ENCODE results near the gene MAMLD1.

Gene MAMLD1

DNA sequence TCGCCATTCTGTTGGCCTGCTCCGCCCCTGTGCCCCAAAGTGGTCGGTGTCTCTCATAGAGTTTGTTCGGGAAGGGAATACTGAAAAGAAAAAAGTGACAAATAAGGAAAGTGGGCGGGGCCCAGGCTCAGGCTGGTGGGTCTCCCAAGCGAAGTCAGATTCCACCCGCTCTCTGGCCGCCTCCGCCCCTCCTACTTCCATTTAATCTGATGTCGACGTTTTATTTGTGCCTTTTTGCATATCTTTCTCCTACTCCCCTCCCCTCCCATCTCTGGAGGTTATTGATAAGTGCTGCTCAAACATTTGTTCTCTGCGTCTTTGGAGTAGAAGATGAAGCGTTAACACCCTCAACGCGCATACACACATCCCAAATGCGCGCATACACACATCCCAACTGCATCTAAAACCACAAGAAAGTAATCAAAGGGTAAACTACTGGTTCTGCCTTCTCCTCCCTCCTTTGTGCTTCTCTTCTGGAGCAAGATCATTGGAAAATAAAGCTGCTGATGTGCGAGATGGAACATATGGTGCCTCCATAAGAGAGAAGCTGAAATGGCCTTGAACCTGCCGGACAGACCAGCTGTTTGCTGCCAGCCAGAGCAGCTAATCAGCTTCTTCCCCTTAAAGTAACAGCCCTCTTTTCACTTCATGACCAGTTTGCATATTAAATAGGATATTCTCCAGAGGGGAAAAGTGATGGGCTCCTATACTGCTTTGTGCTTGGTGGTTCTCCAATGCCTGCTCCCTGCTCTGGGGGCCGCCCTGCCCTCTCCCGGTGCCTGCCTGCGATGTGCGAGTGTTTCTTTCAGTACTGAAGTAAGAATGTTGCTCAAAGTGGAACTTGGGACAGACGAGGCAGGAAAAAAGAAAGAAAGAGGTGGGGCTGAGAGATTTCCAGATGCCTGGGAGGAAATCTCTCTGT, 3.1 kb downstream of the MAMLD1 start:
- Histone ChIP-seq H3K36me3 (no peaks in the 10 kb centered on the region), H3K4me3 (peak overlapping the region; percentile 57 to 68), H3K9me3 (no peaks in the 10 kb centered on the region), H3K4me1 (peaks cover 0 to 18% (median 3%) of the 10 kb centered on the region in 4 donors), H3K27me3 (no peaks in the 10 kb centered on the region), H3K27ac (peak overlapping the region; percentile 91 to 96)
- TF ChIP-seq, protein P1, sequence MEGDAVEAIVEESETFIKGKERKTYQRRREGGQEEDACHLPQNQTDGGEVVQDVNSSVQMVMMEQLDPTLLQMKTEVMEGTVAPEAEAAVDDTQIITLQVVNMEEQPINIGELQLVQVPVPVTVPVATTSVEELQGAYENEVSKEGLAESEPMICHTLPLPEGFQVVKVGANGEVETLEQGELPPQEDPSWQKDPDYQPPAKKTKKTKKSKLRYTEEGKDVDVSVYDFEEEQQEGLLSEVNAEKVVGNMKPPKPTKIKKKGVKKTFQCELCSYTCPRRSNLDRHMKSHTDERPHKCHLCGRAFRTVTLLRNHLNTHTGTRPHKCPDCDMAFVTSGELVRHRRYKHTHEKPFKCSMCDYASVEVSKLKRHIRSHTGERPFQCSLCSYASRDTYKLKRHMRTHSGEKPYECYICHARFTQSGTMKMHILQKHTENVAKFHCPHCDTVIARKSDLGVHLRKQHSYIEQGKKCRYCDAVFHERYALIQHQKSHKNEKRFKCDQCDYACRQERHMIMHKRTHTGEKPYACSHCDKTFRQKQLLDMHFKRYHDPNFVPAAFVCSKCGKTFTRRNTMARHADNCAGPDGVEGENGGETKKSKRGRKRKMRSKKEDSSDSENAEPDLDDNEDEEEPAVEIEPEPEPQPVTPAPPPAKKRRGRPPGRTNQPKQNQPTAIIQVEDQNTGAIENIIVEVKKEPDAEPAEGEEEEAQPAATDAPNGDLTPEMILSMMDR (IDR thresholded peaks at IDR 0.05), result no peak
- peak; percentile 78 to 87 for DNase-seq
- intact Hi-C loops (cut with DNase I; ENCODE audit: low total_unique reads), result no loop called here

DNA sequence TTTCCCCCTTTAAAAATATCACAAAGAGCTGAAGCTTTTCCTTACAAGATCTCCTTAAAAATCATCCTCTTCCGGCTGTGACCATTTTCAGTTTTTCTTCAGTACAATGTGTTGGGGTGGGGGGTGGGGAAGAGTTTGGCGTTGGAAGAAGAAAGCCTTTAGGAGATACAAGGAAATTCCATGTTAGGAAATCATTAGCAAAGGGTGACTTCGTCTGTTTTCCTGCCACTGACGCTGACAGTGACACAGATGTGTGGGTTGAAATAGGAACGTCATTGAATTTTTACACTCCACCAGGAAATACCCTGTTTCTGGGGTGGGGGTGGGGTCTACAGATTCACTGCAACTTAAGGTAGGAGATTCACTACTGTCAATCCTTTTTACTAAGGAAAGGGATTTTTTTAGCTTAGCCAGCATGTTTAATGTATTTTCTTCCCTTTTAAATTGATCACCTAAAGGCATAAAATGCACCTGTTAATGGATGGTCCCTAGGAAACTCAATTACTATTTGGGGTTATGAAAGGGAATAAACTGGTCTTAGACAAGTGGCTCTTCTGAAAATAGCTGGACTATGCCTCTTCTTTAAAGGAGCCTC, 3.9 kb downstream of the MAMLD1 start:
- TF ChIP-seq, protein P1 (IDR thresholded peaks at IDR 0.05), result no peak
- H3K27ac ChIP-seq, result peak overlapping the region; percentile 91 to 96
- peak overlapping the region; percentile 57 to 68 for H3K4me3 ChIP-seq
- no peaks in the 10 kb centered on the region for H3K27me3 ChIP-seq
- H3K9me3 ChIP-seq, result no peaks in the 10 kb centered on the region
- intact Hi-C loops (cut with DNase I; ENCODE audit: low total_unique reads), result no loop called here
- H3K4me1 ChIP-seq, result peaks cover 0 to 16% (median 2%) of the 10 kb centered on the region in 4 donors
- DNase-seq, result no peak
- no peaks in the 10 kb centered on the region for H3K36me3 ChIP-seq

DNA sequence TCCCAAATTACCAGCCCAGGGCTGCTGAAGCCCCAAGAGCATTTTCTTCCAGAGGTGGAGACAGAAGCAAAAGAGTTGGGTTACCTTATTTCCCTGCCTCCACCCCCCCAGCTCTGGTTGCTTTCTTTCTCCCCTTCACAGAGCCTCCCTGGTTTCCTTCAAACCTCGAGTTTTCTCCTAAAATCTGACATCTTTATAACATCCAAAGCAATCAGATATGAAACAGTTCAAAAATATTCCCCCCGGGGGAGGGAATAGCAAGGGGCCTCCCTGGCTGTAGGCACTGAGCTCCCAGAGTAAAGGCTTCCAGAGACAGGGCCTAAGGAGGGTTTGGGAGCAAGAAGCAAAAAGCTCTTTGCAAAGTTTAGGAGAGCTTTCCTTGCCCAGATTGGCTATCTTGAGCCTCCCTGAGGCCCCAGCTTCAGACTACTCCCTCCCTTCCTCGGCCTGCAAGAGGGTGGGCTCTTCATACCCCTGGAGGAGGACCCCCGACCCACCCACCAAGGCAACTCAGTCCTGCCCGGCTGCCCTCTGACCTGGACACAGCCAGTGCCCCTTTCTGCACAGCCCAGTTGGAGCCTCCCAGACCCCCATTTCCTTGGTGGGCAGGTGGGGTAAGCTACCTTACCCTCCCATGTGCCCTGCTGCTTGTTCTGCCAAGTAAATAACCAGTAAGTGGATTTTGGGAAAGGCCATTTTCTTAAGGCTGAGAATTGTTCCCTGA, 7.6 kb downstream of the MAMLD1 start:
- intact Hi-C loops (cut with DNase I; ENCODE audit: low total_unique reads), result loop anchor here (10.0 kb wide), 1 partner anchor 114 kb away; no protein-coding TSS in a partner anchor
- Histone ChIP-seq H3K9me3 (no peaks in the 10 kb centered on the region), H3K4me1 (peaks cover 0 to 27% (median 2%) of the 10 kb centered on the region in 4 donors), H3K4me3 (no peak overlapping the region), H3K36me3 (no peaks in the 10 kb centered on the region), H3K27me3 (no peaks in the 10 kb centered on the region), H3K27ac (peak overlapping the region in 1 of 2 donors; percentile 57)
- TF ChIP-seq, protein P1 (IDR thresholded peaks at IDR 0.05), result no peak
- DNase-seq, result no peak

DNA sequence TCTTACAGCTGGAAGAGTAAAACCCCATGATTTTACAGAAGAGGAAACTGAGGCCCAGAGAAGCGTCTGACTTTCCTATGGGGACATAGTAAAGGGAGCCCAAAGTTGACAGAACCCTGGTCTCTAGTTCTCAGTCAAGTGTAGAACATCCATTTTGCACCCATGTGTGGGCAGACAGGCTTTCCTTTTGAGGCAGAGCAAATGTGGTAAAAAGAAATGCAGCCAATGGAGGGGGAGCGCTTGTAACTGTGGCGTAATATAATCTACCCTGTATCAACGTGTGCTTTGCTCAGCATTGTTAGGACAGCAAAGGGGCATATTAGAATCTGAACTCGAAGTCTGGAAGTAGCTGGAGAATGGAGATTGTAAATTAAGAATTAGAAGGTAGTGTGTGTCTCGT, 8.8 kb downstream of the MAMLD1 start:
- H3K4me3 ChIP-seq, result peak overlapping the region; percentile 23 to 25
- peaks cover 0 to 27% (median 2%) of the 10 kb centered on the region in 4 donors for H3K4me1 ChIP-seq
- no peak for DNase-seq
- peak overlapping the region; percentile 57 to 67 for H3K27ac ChIP-seq
- H3K27me3 ChIP-seq, result no peaks in the 10 kb centered on the region
- intact Hi-C loops (cut with DNase I; ENCODE audit: low total_unique reads), result loop anchor here (10.0 kb wide), 1 partner anchor 113 kb away; no protein-coding TSS in a partner anchor
- no peaks in the 10 kb centered on the region for H3K36me3 ChIP-seq
- TF ChIP-seq, protein P1 (IDR thresholded peaks at IDR 0.05), result no peak
- H3K9me3 ChIP-seq, result no peaks in the 10 kb centered on the region

DNA sequence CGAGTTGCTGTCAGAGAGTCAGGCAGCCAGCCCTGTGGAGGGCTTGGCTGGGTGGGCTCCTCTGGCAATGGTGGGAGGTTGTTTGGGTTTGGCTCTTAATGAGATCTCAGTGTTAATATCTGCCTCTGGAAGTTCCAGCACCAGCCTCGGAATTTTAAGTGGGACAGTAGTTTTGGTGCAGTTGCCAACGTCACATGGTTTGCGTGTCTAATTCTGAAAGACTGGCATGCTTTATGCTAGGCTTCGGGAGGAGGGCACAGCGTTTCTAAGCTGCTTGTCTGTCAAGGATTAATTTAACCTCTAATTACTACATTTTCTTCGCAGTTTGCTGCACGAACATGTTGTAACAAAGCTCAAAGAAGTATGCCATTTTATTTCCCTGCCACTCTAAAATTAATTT, 9.2 kb downstream of the MAMLD1 start:
- TF ChIP-seq, protein P1 (IDR thresholded peaks at IDR 0.05), result no peak
- no peak for DNase-seq
- H3K4me3 ChIP-seq, result peak overlapping the region; percentile 23 to 25
- peak overlapping the region; percentile 57 to 67 for H3K27ac ChIP-seq
- intact Hi-C loops (cut with DNase I; ENCODE audit: low total_unique reads), result loop anchor here (10.0 kb wide), 1 partner anchor 113 kb away; no protein-coding TSS in a partner anchor
- H3K9me3 ChIP-seq, result no peaks in the 10 kb centered on the region
- no peaks in the 10 kb centered on the region for H3K27me3 ChIP-seq
- H3K4me1 ChIP-seq, result peaks cover 0 to 25% (median 2%) of the 10 kb centered on the region in 4 donors
- H3K36me3 ChIP-seq, result no peaks in the 10 kb centered on the region

Measured in tibial artery (tissue), 4 donors.